ENCODE results near the gene UVSSA.

GRCh38 chr4:1354136-1354982, 7.4 kb downstream of the UVSSA start:
- TF ChIP-seq POLR2A (IDR thresholded peaks at IDR 0.05) (no peak), CTCF (IDR thresholded peaks at IDR 0.05) (no peak), EP300 (IDR thresholded peaks at IDR 0.05) (no peak)

Measured in ovary (tissue), 3 donors.